ENCODE data around the gene FXYD6. TPM values are rescaled to one million over a fixed set of nuclear protein-coding genes. Genes with fewer than 3 reads are reported as not detected.

FXYD6 gene
- total RNA-seq, 1 donor from 2014 or later: 113 TPM

DNA sequence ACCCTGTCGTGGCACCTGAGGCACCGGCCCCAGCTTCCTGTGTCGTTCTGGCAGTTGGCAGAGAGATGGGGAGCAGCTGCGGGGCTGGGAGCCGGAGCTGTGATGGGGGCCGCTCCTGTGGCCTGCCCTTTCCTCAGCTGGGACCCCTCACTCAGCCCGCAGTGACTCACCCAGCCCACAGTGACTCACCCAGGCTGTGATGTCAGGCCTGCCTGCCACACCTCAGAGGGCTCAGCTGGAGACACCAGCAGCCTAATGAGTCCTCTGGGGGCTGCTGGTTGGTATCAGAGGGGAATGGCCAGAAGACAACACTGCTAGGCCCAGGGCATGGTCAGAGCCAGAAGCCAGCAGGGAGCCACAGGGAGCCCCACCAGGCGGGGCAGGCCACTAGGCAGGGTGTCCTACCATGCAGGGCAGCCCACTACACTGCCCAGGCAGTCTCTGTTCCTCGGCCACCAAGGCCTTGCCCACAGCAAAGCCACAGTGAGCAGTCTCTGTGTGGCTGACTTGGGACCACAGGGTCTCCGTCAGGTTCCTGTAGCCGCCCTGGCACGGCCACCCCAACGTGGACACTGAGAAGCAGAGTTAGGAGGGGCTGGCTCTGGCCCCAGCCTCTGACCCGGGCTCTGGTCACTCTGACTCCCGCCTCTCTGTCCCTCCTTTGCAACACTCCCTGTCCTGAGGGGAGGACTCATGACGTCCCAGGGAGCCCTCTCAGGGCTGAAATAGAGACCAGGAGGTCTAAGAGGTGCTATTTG lies 47.7 kb downstream of the FXYD6 start:
- Mint-ChIP-seq H3K27ac (ENCODE audit: unreplicated experiment) (no peak overlapping the region), H3K9me3 (no peaks in the 10 kb centered on the region), H3K36me3 (ENCODE audit: low read depth) (peaks cover 2% of the 10 kb centered on the region), H3K27me3 (ENCODE audit: low read depth) (peaks cover 6% of the 10 kb centered on the region), H3K4me3 (no peak overlapping the region), H3K4me1 (peaks cover 9% of the 10 kb centered on the region)
- DNase-seq (ENCODE audit: low read depth, low spot score): no peak
- TF ChIP-seq, protein P1, sequence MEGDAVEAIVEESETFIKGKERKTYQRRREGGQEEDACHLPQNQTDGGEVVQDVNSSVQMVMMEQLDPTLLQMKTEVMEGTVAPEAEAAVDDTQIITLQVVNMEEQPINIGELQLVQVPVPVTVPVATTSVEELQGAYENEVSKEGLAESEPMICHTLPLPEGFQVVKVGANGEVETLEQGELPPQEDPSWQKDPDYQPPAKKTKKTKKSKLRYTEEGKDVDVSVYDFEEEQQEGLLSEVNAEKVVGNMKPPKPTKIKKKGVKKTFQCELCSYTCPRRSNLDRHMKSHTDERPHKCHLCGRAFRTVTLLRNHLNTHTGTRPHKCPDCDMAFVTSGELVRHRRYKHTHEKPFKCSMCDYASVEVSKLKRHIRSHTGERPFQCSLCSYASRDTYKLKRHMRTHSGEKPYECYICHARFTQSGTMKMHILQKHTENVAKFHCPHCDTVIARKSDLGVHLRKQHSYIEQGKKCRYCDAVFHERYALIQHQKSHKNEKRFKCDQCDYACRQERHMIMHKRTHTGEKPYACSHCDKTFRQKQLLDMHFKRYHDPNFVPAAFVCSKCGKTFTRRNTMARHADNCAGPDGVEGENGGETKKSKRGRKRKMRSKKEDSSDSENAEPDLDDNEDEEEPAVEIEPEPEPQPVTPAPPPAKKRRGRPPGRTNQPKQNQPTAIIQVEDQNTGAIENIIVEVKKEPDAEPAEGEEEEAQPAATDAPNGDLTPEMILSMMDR (conservative IDR thresholded peaks at IDR 0.05): no peak

DNA sequence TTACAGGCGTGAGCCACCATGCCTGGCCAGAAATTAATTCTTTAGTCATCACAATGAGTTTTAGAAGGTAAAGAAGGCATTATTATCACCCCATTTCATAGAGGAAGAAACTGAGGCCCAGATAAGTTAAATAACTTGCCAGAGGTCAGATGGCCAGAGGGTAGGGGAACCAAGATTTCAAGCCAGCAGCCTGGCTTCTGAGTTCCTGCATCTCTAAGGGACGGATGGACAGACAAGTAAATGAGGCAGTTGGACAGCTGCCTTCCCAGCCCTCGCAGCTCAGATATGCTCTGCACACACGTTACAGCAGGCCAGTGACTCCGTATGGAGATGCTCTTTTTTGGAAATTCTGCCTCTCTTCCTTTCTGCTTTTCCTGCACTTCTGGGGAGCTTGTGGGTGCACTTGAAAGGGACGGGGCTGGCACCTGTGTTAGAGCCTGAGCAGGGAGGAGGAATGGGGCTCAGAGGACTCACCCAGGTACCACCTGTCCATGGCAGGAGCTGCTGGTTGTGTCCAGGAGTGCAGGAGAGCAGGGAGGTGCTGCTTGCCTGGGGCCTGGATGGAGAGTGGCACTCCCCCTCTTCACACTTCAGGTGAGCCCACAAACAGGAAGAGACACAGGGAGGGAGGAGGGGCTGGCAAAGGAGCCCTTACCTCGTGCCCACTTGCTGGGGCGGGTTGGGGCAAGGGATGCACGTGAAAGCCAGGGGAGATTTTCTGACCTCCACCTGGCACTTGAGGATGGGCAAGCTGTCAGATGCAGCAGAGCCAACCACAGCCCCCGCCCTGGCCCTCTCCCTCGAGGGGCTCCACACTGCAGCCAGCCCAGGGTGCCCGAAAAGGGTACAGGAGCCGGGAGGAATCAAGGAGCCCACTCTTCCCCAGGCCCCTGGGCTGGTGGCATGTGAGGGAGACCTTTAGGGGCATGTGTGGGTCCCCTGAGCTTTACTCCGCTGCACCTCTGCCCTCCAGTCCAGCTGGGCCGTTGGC lies 48.6 kb downstream of the FXYD6 start:
- Mint-ChIP-seq H3K4me1 (peaks cover 14% of the 10 kb centered on the region), H3K27me3 (ENCODE audit: low read depth) (peaks cover 6% of the 10 kb centered on the region), H3K36me3 (ENCODE audit: low read depth) (peaks cover 2% of the 10 kb centered on the region), H3K27ac (ENCODE audit: unreplicated experiment) (no peak overlapping the region), H3K9me3 (no peaks in the 10 kb centered on the region), H3K4me3 (no peak overlapping the region)
- DNase-seq (ENCODE audit: low read depth, low spot score): no peak
- TF ChIP-seq, protein P1 (conservative IDR thresholded peaks at IDR 0.05): no peak

DNA sequence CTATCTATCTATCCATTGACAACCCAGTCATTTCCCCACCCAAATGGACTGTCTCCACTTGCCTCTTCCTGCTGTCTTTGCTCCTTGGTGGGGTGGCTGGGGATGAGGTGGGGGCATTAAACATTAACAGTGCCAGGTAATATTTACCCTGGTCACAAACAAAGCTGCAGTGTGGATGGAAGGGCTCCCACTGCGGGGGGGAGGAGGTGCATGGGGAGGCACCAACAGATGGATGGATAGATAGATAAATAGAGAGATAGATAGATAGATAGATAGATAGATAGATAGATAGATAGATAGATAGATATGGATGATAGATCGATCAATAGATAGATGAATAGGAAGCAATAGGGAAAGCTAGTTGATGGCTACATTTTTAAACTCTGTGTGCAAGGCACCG lies 49.6 kb downstream of the FXYD6 start:
- no peaks in the 10 kb centered on the region for H3K36me3 Mint-ChIP-seq (ENCODE audit: low read depth)
- no peaks in the 10 kb centered on the region for H3K9me3 Mint-ChIP-seq
- peaks cover 6% of the 10 kb centered on the region for H3K27me3 Mint-ChIP-seq (ENCODE audit: low read depth)
- TF ChIP-seq, protein P1 (conservative IDR thresholded peaks at IDR 0.05): no peak
- peaks cover 10% of the 10 kb centered on the region for H3K4me1 Mint-ChIP-seq
- no peak for DNase-seq (ENCODE audit: low read depth, low spot score)
- no peak overlapping the region for H3K4me3 Mint-ChIP-seq
- H3K27ac Mint-ChIP-seq (ENCODE audit: unreplicated experiment): no peak overlapping the region

DNA sequence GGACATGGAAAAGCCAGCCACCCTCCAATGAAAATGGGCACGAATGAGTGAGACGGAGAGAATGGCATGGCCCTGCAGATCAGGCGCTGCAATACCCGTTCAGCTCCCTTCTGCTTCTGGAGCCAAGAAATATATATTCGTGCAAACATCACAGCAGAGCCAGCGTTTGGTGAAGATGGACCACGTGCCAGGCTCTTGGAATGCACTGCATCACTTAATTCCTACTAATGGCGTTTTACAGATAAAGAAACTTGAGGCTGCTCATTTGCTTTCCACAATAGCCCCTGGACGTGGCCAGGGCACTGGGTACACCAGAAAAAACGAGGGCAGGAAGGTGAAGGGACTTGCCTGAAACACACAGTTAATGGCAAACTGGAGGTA lies 50.3 kb downstream of the FXYD6 start:
- peaks cover 5% of the 10 kb centered on the region for H3K4me1 Mint-ChIP-seq
- no peak overlapping the region for H3K27ac Mint-ChIP-seq (ENCODE audit: unreplicated experiment)
- DNase-seq (ENCODE audit: low read depth, low spot score): no peak
- H3K27me3 Mint-ChIP-seq (ENCODE audit: low read depth): peaks cover 6% of the 10 kb centered on the region
- TF ChIP-seq, protein P1 (conservative IDR thresholded peaks at IDR 0.05): no peak
- H3K9me3 Mint-ChIP-seq: no peaks in the 10 kb centered on the region
- no peaks in the 10 kb centered on the region for H3K36me3 Mint-ChIP-seq (ENCODE audit: low read depth)
- no peak overlapping the region for H3K4me3 Mint-ChIP-seq

DNA sequence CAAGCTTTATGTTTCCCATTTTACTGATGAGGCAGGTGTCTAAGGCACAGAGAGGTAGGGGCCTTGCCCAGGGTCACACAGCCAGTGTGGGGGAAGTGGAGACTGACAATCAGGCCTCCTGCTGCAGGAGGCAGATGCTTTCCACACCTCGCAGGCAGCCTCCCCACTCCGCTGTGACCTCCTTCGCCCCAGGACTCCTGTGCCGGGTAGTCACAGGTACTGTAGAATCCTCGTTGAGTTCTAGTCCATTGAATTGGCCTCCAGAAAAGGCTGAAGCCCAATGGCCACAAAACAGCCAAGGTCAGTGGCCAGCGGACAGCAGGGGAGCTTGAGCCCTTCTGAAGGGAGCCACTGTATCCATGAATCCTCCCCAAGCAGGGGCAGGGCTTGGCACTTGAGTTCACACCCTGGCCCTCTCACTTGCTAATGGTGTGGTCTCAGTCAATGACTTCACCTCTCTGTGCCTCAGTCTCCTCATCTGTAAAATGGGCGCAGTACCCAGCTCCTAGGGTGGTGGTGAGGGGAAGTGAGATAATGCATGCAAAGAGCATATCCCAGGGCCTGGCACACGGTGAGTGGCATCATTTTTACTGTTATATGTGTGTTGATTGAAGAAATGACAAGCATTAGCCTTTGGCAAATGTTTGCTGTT lies 50.8 kb downstream of the FXYD6 start:
- Mint-ChIP-seq H3K9me3 (no peaks in the 10 kb centered on the region), H3K4me3 (no peak overlapping the region), H3K27me3 (ENCODE audit: low read depth) (peaks cover 4% of the 10 kb centered on the region), H3K36me3 (ENCODE audit: low read depth) (no peaks in the 10 kb centered on the region), H3K27ac (ENCODE audit: unreplicated experiment) (no peak overlapping the region), H3K4me1 (peaks cover 5% of the 10 kb centered on the region)
- DNase-seq (ENCODE audit: low read depth, low spot score): no peak
- TF ChIP-seq, protein P1 (conservative IDR thresholded peaks at IDR 0.05): no peak
